ENCODE measurements around the gene SULT1A2.

DNA sequence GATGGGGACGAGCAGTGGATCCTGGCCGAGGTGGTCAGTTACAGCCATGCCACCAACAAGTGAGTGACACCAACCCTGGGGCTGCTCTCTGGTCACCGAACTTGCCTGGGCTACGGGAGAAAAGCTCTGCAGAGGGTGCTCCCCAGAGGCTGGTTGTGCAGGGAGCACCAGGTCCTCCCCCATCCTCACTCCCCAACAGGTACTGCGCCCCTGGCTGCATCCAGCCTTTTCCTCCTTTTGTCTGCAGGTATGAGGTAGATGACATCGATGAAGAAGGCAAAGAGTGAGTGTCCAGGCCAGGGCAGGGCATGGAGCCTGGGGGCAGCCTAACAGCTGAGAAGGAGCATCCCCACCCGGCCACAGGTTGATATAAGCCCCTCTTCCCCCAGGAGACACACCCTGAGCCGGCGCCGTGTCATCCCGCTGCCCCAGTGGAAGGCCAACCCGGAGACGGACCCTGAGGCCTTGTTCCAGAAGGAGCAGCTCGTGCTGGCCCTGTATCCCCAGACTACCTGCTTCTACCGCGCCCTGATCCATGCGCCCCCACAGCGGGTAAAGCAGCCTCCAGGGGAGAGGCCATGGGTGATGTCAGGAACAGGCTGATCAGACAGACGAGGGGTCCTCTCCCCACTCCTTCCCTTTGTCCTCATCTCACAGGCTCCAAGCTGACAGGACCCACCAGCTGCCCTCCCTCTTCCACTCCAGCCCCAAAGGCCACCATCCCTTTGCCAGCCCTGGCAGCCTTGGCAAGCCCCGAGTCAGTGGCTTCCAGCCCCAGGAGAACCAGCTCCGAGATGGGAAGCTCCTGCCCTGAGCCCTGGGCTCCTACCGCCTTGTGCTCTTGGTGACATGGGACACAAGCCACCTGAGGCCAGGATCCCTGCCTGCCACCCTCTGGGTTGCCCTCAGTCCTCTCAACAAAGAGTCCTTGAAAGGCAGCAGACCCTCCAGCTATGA lies 6.2 kb downstream of the SULT1A2 start:
- TF ChIP-seq, protein P1, sequence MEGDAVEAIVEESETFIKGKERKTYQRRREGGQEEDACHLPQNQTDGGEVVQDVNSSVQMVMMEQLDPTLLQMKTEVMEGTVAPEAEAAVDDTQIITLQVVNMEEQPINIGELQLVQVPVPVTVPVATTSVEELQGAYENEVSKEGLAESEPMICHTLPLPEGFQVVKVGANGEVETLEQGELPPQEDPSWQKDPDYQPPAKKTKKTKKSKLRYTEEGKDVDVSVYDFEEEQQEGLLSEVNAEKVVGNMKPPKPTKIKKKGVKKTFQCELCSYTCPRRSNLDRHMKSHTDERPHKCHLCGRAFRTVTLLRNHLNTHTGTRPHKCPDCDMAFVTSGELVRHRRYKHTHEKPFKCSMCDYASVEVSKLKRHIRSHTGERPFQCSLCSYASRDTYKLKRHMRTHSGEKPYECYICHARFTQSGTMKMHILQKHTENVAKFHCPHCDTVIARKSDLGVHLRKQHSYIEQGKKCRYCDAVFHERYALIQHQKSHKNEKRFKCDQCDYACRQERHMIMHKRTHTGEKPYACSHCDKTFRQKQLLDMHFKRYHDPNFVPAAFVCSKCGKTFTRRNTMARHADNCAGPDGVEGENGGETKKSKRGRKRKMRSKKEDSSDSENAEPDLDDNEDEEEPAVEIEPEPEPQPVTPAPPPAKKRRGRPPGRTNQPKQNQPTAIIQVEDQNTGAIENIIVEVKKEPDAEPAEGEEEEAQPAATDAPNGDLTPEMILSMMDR (conservative IDR thresholded peaks at IDR 0.05) = no peak
- no peak for TF ChIP-seq EZH2 (IDR thresholded peaks at IDR 0.05; ENCODE audit: low read depth)

Measured in PC-9 (cell line).